Measurements from ENCODE around the gene RASGEF1B.

- no peak for TF ChIP-seq CTCF (IDR thresholded peaks at IDR 0.05)
- no peak for TF ChIP-seq POLR2A (IDR thresholded peaks at IDR 0.05)
Measured at GRCh38 chr4:81505726-81506125, 34.0 kb upstream of the RASGEF1B start.

All from right lobe of liver (tissue), 4 donors.